ENCODE results near the gene BARX2.
A peak's percentile ranks its signal among the peaks of the same experiment; 100 is the strongest.

The BARX2 gene

DNA sequence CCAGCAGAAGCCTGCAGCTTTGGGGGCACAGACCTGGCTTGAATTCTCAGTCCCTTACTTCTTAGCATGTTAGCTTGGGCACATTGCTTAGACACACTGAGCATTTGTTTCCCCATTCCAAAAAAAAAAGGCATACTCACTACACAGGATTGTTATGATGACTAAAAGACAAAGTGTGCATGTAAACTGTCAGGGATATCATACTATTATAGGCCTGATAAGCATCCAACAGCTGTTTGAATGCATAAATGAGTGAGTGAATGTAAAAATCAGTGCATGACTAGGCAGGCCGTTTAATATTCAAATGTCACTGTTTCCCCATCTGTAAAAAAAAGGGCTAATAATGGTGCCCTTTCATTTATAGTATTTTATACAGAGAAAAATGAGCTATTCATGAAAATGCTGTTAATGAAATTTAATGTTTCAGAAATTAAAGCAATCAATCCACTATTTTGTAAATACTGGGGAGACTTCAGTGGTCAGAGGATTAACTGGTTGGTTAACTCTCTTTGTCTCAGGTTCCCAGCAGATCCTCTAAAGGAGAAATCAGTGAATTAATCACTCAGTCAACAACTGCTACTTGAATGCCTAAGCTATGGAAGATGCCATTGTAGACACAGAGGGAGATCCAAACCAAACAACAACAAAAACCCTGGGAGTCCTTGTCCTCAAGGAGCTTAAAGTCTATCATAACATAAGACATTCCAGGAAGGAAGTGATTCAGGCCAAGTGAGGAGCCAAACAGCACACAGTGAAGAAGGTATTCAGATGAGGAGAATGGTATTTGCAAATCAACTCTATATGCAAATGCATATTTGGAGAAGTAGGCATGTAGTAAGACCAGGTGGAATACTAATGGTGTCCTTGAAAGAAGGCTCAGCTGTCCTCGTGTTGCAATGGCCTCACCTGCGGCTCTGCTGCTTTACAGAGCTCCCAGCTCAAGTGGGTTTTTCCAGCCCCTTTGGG is 26.8 kb downstream of the BARX2 start:
- no peak for DNase-seq (ENCODE audit: low spot score)

DNA sequence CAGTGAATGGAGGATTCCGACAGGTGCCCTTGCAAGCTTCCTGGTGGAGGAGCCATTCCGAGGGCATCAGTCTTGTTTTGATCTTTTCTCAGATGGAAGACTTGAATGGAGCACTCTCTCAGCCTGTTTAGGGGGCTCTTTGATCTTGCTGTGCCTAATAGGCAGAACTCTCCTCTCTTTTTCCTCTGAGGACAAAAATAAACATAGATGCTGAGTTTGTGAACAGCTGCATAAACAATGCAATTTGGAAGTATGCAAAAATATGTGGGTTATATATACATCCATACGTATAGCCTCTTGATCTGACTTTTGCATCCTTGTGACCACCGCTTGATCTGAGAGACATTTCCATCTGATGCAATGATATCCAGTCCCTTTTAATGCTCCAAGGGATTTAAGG is 29.1 kb downstream of the BARX2 start:
- DNase-seq (ENCODE audit: low spot score): no peak

DNA sequence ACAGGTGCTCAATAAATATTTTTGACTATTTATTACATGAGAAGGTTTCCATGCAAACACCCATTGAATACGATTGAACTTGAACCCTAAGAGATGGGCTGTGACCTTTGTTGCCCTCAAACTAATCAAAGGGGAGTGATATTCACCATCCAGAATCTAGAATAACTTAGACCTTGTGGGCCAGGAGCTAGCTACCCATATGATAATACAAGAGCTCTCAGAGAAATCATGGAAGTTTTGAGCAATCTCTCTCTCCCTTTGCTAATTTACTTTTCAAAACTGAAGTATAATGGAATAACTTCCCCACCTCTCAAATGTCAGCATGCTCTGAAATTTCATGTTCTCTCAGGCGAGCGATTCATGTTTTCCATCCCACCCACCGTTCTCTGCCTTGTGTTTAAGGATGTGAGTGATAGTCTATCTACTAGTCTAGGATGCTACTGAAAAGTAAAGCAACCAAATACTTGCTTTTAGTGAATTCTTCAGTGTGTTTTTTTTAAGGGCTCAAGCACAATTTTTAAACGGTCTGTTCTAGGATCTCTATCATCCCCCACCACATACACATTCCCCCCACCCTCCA is 33.3 kb downstream of the BARX2 start:
- no peak for DNase-seq (ENCODE audit: low spot score)

DNA sequence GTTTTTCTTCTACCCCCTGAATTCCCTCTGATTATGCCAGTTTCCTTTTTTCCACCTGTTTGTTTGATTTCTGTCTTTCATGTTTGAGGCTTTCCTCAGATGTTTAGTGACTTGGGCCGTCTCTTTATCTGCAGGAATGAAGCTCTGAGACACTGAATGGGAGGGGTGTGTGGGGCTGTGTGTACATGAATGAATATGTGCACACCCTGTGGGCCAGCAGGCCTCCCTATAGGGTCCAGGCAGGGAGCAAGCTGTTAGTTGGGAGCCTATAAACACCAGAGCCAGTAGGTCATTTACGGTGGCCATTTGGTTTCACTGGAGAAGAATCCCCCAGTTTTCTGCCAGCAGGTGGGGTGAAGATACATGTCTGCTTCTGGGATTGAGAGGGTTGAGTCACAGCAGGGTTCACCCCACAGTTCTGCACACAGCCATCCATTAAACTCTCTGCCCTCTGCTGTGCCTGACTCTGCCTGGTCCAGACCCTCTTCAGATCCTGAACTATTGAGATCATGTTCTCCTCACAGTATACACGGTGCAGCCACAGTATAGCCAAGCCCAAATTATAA is 34.8 kb downstream of the BARX2 start:
- DNase-seq (ENCODE audit: low spot score): no peak

DNA sequence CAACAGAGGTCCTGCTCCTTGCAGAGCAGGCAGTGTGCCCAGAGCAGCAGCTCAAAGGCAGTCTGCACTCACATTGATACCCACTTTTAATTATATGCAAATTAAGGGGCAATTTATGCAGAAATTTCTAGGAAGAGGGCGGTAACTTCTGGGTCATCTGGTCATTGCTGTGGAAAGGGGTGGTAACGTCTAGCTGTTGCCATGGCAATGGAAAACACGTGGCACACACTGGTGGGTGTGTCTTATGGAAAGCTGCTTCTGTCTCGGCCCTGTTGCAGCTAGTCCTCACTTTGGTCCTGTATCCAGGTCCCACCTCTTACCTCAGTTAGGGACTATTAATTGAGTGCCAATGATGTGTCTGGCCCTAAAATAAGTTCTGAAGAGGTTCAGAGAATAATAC is 36.8 kb downstream of the BARX2 start:
- DNase-seq (ENCODE audit: low spot score): no peak

DNA sequence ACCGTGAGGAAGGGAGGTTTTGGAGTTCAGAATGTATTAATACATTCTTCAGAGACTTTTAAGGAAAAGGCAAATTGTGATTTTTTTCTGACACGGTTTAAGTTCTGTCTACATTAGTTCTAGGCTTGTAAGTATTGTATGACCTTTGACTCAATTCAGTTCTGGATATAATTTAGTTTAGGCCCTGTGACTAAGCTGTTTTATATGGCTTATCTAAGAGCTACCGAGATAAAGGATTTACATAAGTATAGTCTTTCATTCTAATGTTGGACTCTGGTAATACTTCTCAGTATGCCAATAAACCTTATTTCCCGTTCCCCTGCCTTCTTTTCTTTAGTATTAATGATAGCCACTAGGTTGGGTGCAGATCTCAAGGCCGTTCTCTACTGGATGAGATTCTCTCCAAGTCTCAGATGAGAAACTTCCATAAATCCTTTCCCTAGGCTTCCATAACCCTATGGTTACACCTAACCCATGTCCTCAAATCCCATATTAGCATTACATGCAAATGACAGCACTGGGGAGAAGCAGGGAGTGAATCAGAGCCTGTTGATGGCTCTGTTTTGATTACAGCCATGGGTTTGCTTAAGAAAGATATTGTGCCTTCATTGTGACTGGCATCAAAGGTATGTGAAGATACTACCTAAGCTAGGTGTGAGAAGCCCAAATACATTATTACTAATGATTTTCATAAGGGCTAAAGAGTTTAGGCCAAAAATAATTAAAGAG is 38.7 kb downstream of the BARX2 start:
- no peak for DNase-seq (ENCODE audit: low spot score)

DNA sequence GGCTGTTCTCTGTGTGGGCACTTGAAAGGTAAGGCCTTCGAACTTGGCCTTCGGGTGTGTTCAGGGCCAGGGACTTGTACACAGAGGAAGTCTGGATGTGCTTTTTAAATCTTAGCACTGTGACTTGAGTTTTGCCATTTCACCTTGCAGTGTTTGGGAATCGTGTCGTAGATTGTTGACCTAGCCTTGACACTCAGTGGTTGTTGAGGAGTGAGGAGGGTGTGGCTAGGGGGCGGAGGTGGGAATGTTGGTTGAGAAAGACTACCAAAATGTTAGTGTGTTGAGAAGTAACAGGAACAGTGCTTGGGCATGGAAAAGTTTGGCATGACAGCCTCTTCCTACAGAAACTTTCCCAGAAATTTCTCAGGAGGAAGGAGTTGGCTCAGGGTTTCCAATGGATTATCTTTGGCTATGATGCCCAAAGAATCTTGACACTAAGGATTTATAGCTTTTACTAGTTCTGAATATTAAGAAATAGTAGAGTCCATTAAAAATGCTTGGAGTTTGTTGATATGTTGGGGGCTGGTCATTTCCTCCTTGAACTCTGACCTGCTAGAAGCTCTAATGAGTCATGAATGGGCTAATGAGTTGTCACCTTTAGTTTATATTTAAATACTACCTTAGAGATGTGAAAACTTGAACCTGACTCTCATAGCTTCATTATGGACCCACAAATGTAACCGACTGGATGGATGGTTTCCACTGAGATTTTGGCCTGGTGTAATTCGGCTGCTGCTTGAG is 40.6 kb downstream of the BARX2 start:
- no peak for DNase-seq (ENCODE audit: low spot score)

DNA sequence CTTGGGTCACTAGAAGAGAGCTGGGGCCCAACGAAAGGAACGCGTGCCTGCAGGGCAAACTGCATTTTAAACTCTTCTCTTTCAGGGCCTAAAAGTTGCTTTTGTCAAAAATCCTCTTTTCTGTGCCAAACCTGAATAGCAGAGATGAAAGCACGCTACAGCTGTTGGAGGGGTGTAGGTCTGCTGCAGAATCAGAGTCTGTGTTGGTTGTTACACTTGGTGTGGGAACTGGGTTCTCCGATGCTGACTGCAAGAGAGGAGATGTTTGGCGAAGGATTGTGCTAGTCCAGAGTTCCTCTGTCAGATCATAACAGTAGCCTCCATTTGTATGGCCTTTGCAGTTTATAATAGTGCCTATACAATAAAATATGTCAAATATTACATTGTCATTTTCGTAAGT is 41.8 kb downstream of the BARX2 start:
- no peak for DNase-seq (ENCODE audit: low spot score)

DNA sequence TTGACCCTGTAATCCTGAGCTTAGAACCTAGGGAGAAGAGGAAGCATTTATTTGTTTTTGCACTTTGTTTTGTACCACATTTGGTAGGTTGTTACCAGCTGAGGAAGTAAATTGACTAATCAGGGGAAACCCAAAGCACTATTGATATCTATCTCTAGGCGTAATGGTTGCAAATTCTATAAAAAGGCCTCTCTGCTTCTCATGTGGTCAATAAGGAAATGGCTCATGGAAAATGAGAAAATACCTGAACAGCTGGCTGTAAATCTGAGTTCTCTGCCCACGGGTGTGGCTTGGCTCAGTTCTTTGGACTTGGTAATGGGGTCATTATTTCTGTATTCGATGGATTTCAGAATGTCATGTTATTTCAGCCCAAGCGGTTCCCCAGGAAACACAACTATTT is 42.4 kb downstream of the BARX2 start:
- no peak for DNase-seq (ENCODE audit: low spot score)

DNA sequence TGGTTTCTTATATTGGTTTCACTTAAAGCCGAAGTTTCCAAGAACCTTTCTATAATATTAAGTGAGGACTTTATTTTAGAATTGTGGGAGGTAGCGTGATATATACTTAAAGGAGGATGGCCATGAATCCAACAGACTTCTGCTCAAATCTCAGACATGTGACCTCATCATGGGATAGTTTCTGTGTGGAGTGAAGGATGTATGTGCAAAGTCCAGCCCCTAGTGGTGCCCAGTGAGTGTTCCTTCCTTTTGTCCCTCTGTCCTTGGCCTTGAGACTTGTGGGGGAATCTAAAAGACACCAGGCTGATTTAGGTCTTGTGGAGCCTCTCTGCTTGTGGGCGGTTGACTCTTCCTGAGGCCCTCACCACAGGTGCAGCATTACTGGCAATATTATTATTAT is 43.7 kb downstream of the BARX2 start:
- DNase-seq (ENCODE audit: low spot score): no peak

DNA sequence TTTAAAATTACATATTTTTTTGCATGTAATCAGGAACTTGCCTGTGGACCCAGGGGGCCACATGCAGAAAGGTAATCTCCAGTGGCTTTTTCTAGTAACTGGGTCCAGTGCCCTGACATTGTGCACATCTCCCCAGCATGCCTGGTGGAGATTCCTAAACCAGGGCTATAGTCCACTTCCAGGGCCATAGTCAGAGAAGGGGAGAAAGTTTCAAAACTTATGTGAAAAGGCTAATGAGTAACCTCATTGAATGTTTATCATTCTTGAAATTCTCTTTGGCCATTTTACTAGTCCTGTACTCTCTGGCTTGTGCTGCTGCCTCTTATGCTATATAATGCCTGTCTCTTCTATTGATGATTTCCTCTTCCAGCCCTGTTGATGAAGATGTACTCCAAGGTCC is 47.8 kb downstream of the BARX2 start:
- DNase-seq (ENCODE audit: low spot score): peak; percentile 17

DNA sequence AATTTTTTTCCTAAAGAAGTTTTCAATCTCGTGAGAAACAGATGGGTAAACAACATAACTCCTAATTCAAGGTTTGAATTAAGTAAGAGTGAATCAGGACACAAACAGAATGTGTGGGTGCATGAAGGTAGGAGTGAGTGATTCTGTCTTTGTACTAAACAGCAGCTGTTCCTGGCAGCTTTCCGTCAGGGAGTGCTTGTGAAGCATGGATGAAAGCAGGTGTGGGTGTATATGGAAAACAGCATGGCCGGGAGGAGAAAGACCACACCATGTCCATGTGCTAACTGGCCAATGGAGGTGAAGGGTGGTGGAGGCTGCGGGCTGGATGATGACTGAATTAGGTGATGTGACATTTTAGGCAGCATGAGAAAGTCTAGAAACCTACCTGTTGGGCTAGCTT is 49.6 kb downstream of the BARX2 start:
- no peak for DNase-seq (ENCODE audit: low spot score)

DNA sequence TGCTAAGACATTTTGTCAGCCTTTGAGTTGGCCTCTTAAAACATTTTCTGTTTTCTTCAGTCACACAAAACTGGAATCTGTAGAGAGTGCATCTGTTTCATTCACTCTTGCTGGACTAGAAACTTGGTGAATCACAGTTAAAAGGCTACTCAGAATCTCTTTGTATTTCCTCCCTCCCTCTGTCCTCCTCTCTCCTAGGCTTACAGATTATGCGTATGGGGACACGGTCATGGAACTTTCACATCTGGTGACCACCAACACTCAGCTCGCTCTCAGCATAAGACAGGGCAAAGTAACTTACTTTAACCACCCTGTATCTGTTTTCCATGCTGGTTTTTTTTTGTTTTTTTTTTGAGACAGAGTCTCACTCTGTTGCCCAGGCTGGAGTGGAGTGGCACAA is 50.4 kb downstream of the BARX2 start:
- DNase-seq (ENCODE audit: low spot score): no peak

DNA sequence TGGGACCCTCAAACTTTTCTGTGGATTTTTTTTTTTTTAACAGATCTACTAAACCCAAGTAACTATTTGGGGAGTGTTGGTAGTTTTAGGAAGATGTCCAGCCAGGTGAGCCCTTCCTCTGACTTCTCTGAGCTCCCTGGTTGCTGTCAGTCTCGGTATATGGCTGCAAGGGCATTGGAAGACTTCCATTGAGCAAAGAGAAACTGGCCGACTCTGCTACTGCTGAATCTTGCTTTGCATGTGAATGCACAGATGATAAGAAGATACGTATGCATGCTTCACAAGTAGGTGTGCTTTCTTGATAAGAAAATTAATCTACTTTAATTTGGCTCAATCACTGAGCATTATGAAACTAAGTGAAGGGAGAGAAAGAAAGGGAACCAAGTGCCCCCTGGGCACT is 51.1 kb downstream of the BARX2 start:
- no peak for DNase-seq (ENCODE audit: low spot score)

DNA sequence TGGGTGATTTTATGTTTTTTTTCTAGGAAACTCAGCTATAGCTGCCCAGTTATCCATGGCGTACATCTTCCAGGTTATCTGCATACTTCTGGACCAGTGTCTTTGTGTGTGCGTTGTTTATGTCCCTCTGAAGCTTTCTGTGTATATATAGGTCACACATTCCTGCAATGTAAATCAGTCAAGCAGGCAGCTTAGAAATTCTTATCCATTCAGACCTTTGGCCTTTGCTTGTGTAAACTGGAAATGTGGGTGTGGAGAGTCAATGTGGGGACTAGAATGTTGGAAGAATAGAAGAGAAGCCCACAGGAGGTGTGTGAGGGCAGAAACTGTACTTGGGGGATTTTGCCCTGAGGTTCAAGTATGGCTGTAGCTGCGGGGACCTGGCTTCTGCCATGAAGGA is 51.7 kb downstream of the BARX2 start:
- DNase-seq (ENCODE audit: low spot score): peak; percentile 32

DNA sequence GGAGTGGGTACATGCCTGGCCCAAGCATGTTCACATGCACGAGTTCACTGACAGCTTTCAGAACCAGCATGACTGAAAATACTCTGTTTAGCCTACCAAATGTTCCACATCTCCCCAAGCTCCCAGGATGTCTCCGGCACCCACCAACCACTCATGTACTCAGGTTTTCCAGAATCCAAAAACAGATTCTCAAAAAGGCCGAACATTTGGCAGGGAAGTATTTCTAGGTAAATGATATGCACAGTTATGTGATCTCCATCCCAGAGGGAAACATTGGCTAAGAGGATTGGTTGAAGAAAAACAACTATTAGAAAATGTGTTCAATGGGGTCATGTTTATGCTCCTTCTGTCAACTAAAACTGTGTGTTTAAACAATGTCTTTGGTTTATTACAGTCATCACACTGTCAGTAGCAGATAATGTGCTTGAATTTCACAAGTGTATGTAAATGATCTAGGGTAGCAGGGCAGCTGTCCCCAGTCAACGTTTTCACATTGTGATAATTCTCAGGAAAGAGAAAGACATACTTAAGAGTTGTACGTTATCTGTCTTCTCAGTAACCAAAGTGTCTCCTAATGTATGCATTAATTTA is 52.3 kb downstream of the BARX2 start:
- DNase-seq (ENCODE audit: low spot score): peak; percentile 50

DNA sequence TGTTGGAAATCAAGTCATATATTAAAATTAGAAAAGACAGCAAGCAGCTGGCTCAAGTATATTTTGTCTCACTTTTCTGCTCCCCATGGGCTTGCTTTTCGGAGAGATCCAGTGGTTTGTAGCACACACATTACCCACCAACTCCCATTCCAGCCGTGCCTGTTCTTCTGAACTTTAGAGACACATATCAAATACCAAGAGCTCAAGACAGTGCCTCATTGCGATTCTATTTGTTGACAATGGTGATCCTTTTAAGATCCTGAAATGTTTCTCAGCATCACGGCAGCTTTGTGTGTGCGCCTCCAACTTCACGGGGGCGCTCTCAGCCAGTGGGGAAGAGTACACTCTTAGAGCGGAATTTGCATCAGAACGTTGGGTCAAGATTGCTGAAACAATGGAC is 52.9 kb downstream of the BARX2 start:
- no peak for DNase-seq (ENCODE audit: low spot score)

DNA sequence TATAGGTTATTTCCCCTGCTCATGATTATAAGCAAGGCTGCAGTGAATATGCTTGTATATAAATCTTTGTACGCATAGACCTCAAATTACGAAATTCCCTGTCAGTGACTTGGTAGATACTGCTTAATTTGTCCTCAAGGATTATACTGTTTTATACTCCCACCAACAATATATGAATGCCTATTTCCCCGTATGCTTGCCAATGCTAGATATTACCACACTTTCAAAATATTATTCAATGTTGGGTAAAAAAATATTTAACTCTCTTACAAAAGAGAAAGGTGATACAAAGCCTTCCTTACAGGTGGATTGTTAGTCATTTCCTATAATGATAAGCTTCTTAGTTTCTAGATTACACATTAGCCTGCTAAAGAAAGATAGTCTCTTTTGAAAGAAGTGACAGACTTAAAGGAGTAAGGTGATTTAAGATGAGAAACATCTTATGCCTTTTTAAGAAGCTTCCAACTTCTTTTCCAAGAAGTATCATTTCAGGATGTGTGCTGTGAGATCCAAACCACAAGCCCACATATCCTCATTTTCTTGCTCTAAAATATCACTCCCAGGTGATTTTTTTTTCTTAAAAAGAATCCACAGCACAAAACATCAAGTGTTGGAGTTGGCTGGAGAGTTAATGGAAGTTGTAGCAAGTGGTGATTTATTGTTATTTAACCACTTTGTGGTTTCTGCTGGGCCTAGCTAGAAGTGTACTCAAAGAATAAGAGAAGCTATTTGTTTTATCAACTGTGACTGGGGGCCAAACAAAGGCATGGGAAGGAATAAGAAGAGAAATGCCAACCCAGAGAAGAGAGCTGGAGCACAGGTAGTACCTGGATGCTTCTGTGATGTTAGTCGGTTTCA is 59.2 kb downstream of the BARX2 start:
- DNase-seq (ENCODE audit: low spot score): no peak

DNA sequence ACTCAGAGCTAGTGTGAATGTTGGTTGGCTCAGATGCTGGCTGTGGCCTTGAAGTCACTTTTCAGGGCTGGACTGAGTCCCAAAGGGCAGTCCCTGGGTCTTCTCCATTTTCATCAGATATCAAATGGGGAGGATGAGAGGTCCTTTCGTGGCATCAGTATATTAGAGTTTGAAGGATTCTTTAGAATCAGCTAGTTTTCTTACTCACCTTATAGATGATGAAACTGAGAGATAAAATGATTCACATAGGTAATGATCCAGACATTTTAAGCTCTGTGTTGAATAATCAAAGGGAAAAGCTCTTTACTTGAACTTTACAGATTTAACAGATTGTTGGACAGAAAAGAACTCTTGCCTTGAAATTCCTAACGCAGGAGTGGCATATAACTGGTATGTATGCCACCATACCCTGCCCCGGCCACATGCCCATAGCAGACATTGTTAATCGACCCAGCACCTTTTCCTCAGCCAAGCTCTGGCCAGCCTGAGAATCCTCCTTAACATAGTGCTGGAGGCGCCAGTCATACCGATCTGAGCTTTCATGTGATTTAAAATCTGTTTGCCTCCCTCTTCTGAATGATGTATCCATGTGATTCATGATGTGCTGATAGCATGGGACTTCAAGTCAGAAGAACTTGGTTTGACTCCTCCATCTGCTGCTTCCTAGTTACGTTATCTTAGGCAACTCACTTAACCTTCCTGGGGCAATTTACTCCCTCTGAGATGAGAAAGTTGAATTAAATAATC is 60.0 kb downstream of the BARX2 start:
- DNase-seq (ENCODE audit: low spot score): no peak

DNA sequence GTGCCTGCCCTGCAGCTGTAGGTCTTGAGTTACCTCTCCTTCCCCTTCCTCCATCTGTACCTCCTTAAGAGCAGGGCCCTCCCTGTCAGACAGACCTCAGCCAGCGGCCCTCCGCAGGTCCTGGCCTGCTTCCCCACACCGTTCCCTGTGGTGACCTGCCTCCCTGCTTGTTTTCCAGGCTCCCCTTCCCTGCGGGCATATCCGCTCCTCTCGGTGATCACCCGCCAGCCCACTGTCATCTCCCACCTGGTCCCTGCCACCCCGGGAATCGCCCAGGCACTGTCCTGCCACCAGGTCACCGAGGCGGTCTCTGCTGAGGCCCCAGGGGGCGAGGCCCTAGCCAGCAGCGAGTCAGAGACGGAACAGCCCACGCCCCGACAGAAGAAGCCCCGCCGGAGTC is 60.9 kb downstream of the BARX2 start:
- no peak for DNase-seq (ENCODE audit: low spot score)
